HG02759 (cell line): Measurements from ENCODE around the gene SORBS1.
"Not testable (repeated sequence)": the region's sequence is repeated elsewhere in the genome, so short reads cannot be mapped to it uniquely, and the experiment has no call there.

Experiments
- ATAC-seq: cut with Tn5 transposase; IDR thresholded peaks from one replicate; pipeline ENCODE4 v1.9.1; 2021; ENCODE audit warnings: mild to moderate bottlenecking, moderate library complexity; ENCODE audit not compliant: unreplicated experiment

SORBS1 gene

GRCh38 chr10:95359466-95359865 is 201.7 kb downstream of the SORBS1 start:
- no peak for ATAC-seq

GRCh38 chr10:95356190-95356955 is 204.8 kb downstream of the SORBS1 start:
- no peak for ATAC-seq

- ATAC-seq = no peak
Measured at GRCh38 chr10:95355301-95355700, 205.9 kb downstream of the SORBS1 start.

- ATAC-seq = no peak
Measured at GRCh38 chr10:95354110-95354509, 207.1 kb downstream of the SORBS1 start.

- no peak for ATAC-seq
Measured at GRCh38 chr10:95353123-95353522, 208.0 kb downstream of the SORBS1 start.

- no peak for ATAC-seq
Measured at GRCh38 chr10:95352684-95353083, 208.5 kb downstream of the SORBS1 start.

GRCh38 chr10:95350830-95351228 is 210.3 kb downstream of the SORBS1 start:
- ATAC-seq = no peak

GRCh38 chr10:95350219-95350829 is 210.8 kb downstream of the SORBS1 start:
- ATAC-seq = no peak

- ATAC-seq = not testable (repeated sequence)
Measured at GRCh38 chr10:95347402-95347766, 213.8 kb downstream of the SORBS1 start.

GRCh38 chr10:95346715-95347401 is 214.3 kb downstream of the SORBS1 start:
- no peak for ATAC-seq

- ATAC-seq = no peak
Measured at GRCh38 chr10:95343573-95343972, 217.6 kb downstream of the SORBS1 start.

- ATAC-seq = no peak
Measured at GRCh38 chr10:95341716-95342130, 219.4 kb downstream of the SORBS1 start.

- no peak for ATAC-seq
Measured at GRCh38 chr10:95339863-95340262, 221.3 kb downstream of the SORBS1 start.

- no peak for ATAC-seq
Measured at GRCh38 chr10:95337423-95338160, 223.6 kb downstream of the SORBS1 start.

GRCh38 chr10:95336702-95337101 is 224.5 kb downstream of the SORBS1 start:
- ATAC-seq = no peak

- ATAC-seq = no peak
Measured at GRCh38 chr10:95335933-95336699, 225.1 kb downstream of the SORBS1 start.

GRCh38 chr10:95334805-95335144 is 226.4 kb downstream of the SORBS1 start:
- no peak for ATAC-seq

GRCh38 chr10:95333997-95334804 is 227.0 kb downstream of the SORBS1 start:
- ATAC-seq = no peak

GRCh38 chr10:95332666-95333249 is 228.4 kb downstream of the SORBS1 start:
- ATAC-seq = no peak
